HG03432 (cell line): Measurements from ENCODE around the gene ZNF384.
"Not testable (repeated sequence)": the region's sequence is repeated elsewhere in the genome, so short reads cannot be mapped to it uniquely, and the experiment has no call there.

Source experiments
- ATAC-seq: cut with Tn5 transposase; IDR thresholded peaks from one replicate; pipeline ENCODE4 v1.9.1; 2021; ENCODE audit warnings: mild to moderate bottlenecking, moderate library complexity; ENCODE audit not compliant: unreplicated experiment

The ZNF384 gene

GRCh38 chr12:6688999-6689882 lies at the start of gene ZNF384:
Gene ZNF384 (minus strand): TSS chr12:6689375. CDS start chr12:6679520, 9,855 bp downstream.
- ATAC-seq = peak; percentile 82

- ATAC-seq = no peak
Observed at GRCh38 chr12:6736754-6737153, 47.6 kb upstream of the ZNF384 start.

GRCh38 chr12:6735448-6736191 lies 46.4 kb upstream of the ZNF384 start:
- ATAC-seq = no peak

- ATAC-seq = no peak
Observed at GRCh38 chr12:6734506-6735387, 45.6 kb upstream of the ZNF384 start.

GRCh38 chr12:6730169-6730568 lies 41.0 kb upstream of the ZNF384 start:
- ATAC-seq = no peak

- ATAC-seq = no peak
Observed at GRCh38 chr12:6729186-6729585, 40.0 kb upstream of the ZNF384 start.

GRCh38 chr12:6725350-6725749 lies 36.2 kb upstream of the ZNF384 start:
- ATAC-seq = no peak

GRCh38 chr12:6724409-6724797 lies 35.2 kb upstream of the ZNF384 start:
- peak; percentile 27 for ATAC-seq

GRCh38 chr12:6723607-6724408 lies 34.6 kb upstream of the ZNF384 start, which contains the start of gene COPS7A:
Gene COPS7A (plus strand): TSS chr12:6724046. CDS start chr12:6724657, 611 bp downstream.
- ATAC-seq = peak; percentile 95

GRCh38 chr12:6722863-6723262 lies 33.7 kb upstream of the ZNF384 start:
- no peak for ATAC-seq

GRCh38 chr12:6716874-6717437 lies 27.8 kb upstream of the ZNF384 start:
- ATAC-seq = no peak

GRCh38 chr12:6716031-6716873 lies 27.1 kb upstream of the ZNF384 start:
- ATAC-seq = not testable (repeated sequence)

GRCh38 chr12:6708960-6709394 lies 19.8 kb upstream of the ZNF384 start:
- ATAC-seq = no peak

GRCh38 chr12:6708351-6708750 lies 19.2 kb upstream of the ZNF384 start:
- not testable (repeated sequence) for ATAC-seq

- no peak for ATAC-seq
Observed at GRCh38 chr12:6703631-6704030, 14.5 kb upstream of the ZNF384 start.

- no peak for ATAC-seq
Observed at GRCh38 chr12:6701078-6701768, 12.0 kb upstream of the ZNF384 start.

GRCh38 chr12:6700646-6701051 lies 11.5 kb upstream of the ZNF384 start, which contains the start of gene PIANP:
Gene PIANP (minus strand): TSS chr12:6700815. CDS start chr12:6698061, 2,754 bp downstream.
- no peak for ATAC-seq
